GM18526 (cell line): ENCODE data around the gene PLCB4.

ENCODE experiments used
- POLR2A ChIP-seq: IDR thresholded peaks from 3 replicates; pipeline ENCODE4 v1.6.1; 2011; ENCODE audit not compliant: insufficient read length; ENCODE audit errors: extremely low read depth

PLCB4 gene

GRCh38 chr20:9068841-9069663 lies at the start of gene PLCB4:
Gene PLCB4 (plus strand): TSS chr20:9069087. CDS start chr20:9307815, 238,728 bp downstream.
- TF ChIP-seq POLR2A, result no peak

GRCh38 chr20:9019833-9020232 lies 49.1 kb upstream of the PLCB4 start:
- no peak for TF ChIP-seq POLR2A

- TF ChIP-seq POLR2A, result no peak
Measured at GRCh38 chr20:9021216-9021615, 47.7 kb upstream of the PLCB4 start.

DNA sequence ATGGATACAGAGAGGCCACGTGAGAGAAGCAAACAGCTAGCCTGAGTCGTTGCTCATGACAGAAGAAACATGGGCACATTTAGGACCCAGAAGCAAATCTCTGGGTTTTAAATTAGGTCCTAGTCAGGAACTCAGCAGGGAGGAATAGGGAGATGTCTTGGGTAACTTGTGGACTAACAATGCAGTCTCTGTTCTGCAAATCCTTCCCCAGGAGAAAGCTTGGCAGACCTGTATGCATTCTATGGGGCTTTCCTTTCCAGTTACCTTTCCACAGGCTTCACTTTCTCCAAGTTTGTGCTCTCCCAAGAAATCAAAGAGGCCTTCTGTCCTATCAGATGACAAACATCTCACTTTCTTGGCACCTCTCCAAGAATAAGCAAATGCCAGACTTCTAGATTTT lies 47.2 kb upstream of the PLCB4 start:
- no peak for TF ChIP-seq POLR2A

GRCh38 chr20:9022376-9022775 lies 46.5 kb upstream of the PLCB4 start:
- no peak for TF ChIP-seq POLR2A

- TF ChIP-seq POLR2A, result no peak
Measured at GRCh38 chr20:9024606-9025005, 44.3 kb upstream of the PLCB4 start.

DNA sequence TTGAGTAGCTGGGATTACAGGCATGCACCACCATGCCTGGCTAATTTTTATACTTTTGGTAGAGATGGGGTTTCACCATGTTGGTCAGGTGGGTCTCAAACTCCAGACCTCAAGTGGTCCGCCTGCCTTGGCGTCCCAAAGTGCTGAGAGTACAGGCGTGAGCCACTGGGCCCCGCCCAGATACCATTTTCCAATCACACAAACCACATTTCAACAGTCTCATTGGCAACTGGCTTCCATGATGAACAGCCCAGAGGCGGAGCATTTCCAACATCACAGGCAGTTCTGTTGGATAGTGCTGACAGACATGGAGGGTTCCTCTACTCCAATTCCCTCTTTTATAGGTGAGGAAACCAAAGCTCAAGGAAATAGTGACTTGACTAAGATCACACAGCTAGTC lies 43.9 kb upstream of the PLCB4 start:
- no peak for TF ChIP-seq POLR2A

- TF ChIP-seq POLR2A, result no peak
Measured at GRCh38 chr20:9025643-9026042, 43.2 kb upstream of the PLCB4 start.

- no peak for TF ChIP-seq POLR2A
Measured at GRCh38 chr20:9027626-9028025, 41.3 kb upstream of the PLCB4 start.

DNA sequence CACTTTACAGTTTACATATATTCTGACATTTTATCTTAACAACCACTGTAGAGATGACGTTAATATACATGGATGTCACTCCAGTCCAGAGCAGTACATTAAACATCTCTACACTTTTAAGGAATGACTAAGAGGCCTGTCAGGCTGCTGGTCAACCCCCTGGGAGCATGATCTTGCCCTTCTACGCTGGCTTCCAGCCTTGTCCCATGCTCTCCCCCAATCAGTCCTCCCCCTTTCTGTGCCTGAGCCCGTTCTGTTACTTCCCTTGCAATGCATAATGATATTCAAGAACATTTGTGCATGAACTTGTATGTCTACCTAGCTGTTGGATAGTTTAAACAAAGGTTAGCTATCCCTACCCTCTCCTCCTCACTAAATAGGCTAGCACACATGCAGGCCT lies 40.5 kb upstream of the PLCB4 start:
- TF ChIP-seq POLR2A, result no peak

DNA sequence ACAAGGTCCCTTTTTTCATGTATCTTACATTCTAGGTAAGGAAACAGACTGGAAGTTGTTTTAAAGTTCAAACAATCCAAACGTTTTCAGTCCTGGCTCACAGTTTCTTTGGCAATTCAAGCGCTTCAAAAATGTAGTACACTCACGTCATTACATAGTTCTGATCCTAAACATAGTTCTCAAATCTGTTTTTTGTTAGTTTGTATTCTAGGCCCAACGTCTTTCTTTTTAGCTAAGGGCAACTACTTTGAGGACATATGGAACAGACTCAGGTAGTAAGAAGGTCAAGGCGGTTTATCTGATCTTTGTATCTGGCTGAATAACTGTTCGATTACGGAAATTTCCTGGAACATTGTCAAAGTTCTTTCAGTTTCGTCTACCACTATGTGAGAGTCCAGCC lies 36.9 kb upstream of the PLCB4 start:
- no peak for TF ChIP-seq POLR2A

GRCh38 chr20:9032758-9033157 lies 36.1 kb upstream of the PLCB4 start:
- no peak for TF ChIP-seq POLR2A

DNA sequence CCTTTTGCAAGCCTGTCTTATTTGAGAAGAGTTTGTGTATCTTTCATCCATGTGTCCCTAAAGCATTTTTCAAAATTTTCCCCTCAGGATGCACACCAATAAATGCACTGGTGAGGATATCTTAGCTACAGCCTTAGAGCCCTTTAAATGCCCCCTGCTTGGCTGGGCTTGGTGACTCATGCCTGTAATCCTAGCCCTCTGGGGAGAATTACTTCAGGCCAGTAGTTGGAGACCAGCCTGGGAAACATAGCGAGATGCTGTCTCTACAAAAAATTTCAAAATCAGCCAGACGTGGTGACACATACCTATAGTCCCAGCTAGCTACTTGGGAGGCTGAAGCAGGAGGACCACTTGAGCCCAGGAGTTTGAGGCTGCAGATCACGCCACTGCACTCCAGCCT lies 33.8 kb upstream of the PLCB4 start:
- TF ChIP-seq POLR2A, result no peak

DNA sequence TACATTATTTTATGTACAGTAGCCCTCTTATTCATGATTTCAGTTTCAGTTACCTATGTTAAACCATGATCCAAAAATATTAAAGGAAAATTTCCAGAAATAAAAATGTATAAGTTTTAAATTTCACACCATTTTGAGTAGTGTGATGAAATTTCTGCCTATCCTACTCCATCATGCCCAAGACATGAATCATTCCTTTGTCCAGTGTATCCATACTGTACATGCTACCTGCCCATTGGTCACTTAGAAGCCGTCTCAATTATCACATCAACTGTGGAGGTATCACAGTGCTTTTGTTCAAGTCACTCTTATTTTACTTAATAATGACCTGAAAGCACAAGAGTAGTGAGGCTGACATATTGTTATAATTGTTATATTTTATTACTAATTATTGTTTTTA lies 32.3 kb upstream of the PLCB4 start:
- TF ChIP-seq POLR2A, result no peak

- TF ChIP-seq POLR2A, result no peak
Measured at GRCh38 chr20:9038791-9039535, 29.9 kb upstream of the PLCB4 start.

DNA sequence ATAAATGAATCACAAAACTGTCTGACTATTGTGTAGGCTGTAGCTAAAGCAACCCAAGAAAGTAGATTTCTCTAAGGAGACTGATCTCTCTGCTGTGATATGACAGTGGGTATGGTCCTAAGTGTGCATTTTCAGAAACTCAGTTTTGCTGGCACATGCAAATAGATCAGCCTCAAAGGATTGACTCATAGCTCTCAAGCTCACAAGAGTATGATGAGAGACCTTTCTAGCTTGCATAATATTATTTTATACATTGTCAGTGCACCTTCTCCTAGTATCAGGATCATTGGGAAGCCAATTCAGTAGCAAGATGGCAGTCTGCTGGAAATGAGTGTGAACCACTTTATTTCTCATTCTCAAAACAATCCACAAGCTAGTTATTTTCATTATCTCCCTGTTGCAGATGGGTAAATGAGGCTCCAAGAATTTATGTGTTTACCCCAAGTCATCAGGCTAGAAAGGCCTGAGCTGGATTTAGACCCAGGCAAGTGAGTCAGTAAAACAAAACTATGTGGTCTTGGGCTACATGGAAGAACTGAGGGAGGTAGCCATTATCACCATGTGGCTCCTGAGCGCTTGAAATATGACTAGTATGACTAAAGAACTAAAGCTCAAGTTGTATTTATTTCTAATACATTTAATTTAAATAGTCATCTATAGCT lies 27.9 kb upstream of the PLCB4 start:
- TF ChIP-seq POLR2A, result no peak
